Glomerular endothelial cell (primary cell): ENCODE measurements around the gene ACSS2. TPM values are rescaled to one million over a fixed set of nuclear protein-coding genes. Genes with fewer than 3 reads are reported as not detected.

Source experiments
- DNase-seq: peaks from one replicate; pipeline ENCODE4 v3.0.0-alpha.2; 2011; ENCODE audit warnings: low read depth, low spot score; ENCODE audit errors: extremely low read depth
- total RNA-seq: library from RNA; depleted of rRNA; stranded (reverse); fragments of >200 nt; gene quantifications from 2 replicates; pipeline ENCODE4 v1.2.3, GENCODE V29; 2015

The ACSS2 gene
- total RNA-seq, 1 donor from 2014 or later: 36.5 TPM

DNA sequence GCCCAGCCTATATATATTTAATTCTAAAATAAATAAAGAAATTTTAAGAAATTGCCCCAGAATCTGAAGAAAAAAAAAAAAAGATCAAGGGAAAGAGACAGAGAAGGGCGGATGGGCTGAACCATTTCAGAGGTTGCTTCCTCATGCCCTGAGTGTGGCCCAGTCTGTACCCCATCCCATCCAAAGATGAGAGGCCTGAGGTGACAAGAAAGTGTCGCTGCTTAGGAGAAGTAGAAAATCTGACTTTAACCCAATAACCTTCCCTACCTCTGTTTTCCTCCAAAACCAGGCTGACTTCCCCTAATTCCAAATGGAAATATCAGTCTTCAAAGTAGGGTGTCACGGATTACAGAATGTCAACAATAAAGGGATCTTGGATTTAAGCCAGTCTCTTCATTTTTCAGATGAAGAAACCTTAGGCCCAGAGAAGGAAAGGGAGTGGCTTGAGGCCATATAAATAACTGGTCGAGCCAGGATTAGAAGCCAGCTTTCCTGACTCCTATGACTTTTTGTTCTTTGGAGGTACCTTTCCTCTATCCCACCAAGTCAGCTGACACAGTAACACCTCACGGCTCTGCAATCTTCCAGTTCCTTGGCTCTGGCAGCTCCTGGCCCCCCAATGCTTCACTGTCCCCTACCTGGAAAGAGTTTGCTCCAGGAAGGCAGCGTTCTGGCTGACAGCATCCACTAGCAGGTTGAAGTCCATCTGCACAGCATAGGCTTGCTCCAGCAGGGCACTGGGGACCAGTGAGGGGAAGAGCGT, 69.1 kb downstream of the ACSS2 start:
- DNase-seq: no peak

- DNase-seq: no peak
These were observed 70.2 kb downstream of the ACSS2 start for GRCh38 chr20:34946661-34947060.

GRCh38 chr20:34947336-34947735, 70.9 kb downstream of the ACSS2 start:
- no peak for DNase-seq

GRCh38 chr20:34948030-34948429, 71.6 kb downstream of the ACSS2 start:
- DNase-seq: no peak

DNA sequence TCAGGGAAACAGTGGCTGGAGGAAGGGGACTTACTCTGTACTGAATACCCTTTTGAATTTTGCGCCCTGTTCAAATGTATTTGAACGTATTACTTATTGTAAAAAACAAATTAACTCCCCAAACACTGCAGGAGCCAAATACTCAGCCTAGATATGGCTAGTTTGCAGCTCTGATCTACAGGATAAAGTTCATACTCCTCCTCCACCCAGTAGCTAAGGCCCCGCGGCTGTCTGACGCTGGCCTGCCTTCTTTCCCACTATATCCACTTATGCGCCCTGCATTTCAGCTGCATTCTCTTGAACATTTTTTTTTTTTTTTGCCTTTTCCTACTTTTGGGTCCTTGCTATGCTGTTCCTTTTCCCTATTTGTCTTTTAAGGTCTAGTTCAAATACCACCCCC, 72.7 kb downstream of the ACSS2 start:
- no peak for DNase-seq

- no peak for DNase-seq
These were observed 74.8 kb downstream of the ACSS2 start for GRCh38 chr20:34951252-34951651.

DNA sequence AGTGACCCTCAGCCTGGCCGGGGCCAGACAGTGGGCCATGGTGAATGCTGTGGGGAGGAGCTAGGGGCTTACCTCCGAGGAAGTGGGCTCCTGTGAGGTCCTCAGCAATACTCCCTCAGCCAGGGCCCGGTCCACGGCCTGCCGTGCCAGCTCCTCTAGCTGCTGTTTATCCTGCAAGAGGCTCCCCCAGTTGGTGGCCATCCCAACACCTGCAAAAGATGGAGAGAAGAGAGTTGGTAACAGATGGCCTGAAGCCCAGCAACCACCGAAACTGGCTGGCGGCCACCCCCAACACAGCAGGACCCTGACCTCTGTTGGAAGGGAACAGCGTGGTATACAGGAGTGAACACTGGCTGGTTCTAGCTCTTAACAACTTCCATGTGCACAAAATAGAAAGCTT, 75.2 kb downstream of the ACSS2 start:
- DNase-seq: no peak

GRCh38 chr20:34952671-34953070, 76.3 kb downstream of the ACSS2 start:
- no peak for DNase-seq

- DNase-seq: no peak
These were observed 77.5 kb downstream of the ACSS2 start for GRCh38 chr20:34953960-34954359.

GRCh38 chr20:34954904-34955230, 78.5 kb downstream of the ACSS2 start:
- DNase-seq: no peak

DNA sequence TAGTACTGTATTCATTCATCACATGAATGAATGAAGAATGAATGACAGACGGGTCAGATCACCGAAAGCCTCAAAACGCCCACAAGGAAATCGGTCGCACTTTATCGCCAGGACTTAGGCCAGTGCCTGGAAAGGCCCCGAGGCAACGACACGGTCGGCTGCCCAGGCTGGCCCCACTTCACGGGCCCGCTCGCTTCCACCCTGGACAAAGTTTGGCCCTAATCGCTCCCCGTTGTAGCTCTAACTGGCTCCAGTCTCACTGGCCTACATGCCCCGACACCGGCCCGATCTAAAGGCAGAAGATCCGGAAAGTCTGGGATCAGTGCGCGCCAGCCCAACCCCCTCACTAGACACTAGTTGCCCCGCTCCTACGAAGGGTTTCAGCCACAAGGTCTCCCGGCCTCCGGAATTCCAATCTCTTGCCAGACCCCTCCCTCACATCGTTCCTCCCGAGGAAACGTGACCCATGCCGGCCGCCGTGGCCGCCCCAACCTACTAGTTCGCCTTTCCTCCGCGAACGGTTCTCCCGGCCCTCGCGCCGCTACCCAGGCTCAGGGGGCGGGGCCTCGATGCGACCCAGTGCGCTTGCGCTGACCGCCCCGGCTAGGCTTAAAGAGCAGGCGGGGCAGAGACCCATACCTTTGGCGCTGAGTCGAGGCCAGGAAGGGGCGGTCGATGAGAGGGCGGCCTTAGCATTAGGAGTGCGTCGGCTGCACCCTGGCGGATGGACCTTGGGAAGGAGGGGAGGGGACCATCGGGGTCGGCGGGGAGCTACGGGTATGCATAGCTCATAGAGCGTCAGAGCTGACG, 79.0 kb downstream of the ACSS2 start, which contains the start of the genes GSS and MYH7B:
Gene GSS (minus strand): TSS at position 576 of the 810 bp plus-strand sequence. CDS start 3,954 bp downstream, outside the sequence.
Gene MYH7B (plus strand): TSS at position 638 of the 810 bp plus-strand sequence. CDS start 22,138 bp downstream, outside the sequence.
- DNase-seq: peak; percentile 60

GRCh38 chr20:34956041-34956458, 79.6 kb downstream of the ACSS2 start:
- no peak for DNase-seq

DNA sequence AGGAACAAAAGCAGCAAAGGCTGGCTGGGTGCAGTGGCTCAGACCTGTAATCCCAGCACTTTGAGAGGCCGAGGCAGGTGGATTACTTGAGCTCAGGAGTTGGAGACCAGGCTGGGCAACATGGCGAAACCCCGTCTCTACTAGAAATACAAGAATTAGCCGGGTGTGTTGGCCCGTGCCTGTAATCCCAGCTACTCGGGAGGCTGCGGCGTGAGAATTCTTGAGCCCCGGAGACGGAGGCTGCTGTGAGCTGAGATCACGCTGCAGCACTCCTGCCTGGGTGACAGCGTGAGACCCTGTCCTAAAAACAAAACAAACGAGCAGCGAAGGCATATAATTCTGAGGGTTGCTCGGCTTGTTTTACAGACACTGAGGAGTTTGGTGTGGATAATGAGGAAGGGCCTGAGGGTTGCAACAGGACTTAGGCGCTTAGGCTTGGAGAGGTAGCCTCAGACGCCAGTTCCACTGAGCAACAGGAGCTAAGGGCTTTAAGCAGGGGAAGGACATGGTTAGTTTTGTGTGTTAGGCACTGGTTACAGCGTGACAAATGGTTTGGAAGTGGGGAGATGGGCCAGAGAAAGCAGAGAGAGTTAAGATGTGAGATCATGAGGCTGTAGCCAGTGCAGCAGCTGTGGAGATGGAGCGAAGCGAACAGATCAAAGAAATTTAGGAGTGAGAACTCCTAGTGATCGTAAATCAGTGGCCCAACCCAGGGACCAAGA, 80.5 kb downstream of the ACSS2 start:
- DNase-seq: no peak

DNA sequence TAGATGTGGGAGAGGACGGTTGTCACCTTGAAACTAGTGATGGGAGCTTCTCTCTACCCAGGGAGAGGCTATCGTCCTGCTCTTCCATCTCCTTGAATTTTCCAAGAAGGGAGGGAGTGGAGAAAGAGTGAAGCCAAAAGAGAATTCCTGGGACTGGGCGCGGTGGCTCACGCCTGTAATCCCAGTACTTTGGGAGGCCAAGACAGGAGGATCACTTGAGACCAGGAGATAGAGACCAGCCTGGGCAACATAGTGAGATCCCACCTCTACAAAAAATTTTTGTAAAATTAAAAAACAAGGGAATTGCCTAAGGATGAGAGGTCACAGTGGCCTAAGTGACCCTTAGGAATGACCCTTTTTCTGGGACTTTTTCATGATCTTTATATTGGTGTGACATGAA, 88.1 kb downstream of the ACSS2 start:
- no peak for DNase-seq

- no peak for DNase-seq
These were observed 88.6 kb downstream of the ACSS2 start for GRCh38 chr20:34965051-34965450.

DNA sequence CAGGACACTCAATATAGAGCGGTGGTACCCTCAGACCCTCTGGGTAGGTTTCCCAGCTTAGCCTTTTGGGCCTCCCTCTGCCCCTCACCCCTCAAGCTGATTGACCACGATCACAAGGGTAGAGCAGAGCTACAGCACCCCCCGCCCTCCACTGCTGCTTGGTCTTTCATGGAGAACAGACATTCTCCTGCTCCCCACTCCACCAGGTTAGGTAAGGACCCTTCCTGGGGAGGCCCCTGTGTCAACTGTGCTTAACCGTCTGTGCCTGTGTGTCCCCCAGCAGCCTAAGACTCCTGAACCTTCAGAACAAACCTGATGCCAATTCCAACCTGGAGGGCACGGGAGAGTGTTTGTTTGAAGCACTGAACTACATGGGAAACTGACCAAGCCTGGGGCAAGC, 91.0 kb downstream of the ACSS2 start:
- no peak for DNase-seq

DNA sequence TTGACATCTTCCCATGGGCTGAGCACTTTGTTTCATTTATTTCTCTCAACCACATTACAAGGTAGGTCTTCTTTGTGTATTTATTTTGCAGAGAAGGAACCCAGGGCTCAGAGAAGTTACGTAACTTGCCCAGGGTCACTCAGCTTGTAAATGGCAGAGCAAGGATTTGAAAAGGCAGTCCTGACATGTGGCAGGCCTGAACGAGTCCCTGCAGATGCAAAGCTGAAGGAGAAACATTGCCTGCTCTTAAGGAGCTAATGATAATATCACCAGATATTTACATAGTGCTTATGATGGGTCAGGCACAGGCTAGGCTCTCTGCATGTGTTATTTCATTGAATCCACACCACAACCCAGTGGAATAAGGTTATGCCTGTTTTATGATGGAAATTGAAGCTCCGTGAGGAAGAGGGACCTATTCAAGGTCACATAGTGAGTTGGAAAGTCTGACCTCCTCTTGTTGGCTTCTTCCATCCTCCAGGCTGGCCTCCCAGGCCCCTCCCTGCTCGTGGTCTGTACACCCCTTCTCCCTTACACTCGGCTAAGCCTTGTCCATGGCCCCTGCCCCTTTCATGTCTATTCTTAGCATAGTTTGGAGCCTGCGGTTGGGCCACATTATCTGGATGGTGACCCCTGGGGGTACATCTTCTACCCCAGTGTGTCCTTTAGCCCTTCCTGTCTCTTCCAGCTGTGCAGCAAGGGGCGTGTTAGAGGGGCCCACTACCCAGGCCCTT, 91.8 kb downstream of the ACSS2 start:
- no peak for DNase-seq

DNA sequence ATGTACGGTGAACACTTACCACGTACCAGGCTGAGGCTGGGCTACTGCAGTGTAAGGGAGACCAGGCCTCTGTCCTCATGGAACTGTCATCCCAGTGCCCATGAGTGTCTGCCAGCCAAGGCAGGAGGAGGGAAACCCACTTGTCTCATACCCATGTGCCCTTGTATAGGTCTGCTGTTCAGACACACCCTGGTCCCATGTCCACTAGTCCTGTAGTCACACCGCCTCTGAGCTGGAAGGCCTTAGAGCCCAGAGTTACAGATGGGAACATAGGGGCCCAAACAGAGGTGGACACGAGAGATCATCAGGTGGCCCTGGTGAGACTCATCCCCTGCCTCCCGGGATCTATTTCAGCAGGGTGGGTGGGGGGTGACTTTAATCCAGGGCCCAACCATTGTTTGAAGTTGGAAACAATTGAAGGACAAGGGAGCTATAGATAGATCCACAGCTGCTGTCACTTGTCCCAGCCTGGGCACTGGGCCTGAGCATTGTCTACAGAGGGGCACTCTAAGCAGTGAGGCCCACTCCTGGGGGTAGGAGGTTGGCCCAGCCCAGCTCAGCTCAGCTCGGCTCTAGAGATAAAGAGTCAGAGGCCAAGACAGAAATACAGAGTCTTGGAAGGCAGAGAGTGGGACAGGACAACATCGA, 93.9 kb downstream of the ACSS2 start:
- no peak for DNase-seq

GRCh38 chr20:34970846-34971560, 94.6 kb downstream of the ACSS2 start:
- no peak for DNase-seq
